ENCODE data around the gene VPS18.

Gene VPS18

GRCh38 chr15:40886586-40886985, 7.7 kb upstream of the VPS18 start:
- H3F3A ChIP-seq (ENCODE audit: insufficient read depth): no peaks in the 10 kb centered on the region
- TF ChIP-seq EZH2phosphoT487 (conservative IDR thresholded peaks at IDR 0.05; ENCODE audit: low read length) (no peak), CTCF (IDR thresholded peaks at IDR 0.05; ENCODE audit: insufficient read depth, low read length, poor library complexity, severe bottlenecking) (no peak)
- no peaks in the 10 kb centered on the region for H3K9me2 ChIP-seq (replicated peaks; ENCODE audit: insufficient read depth, low read length)
- H3K9me3 ChIP-seq (ENCODE audit: insufficient read depth, low read length): no peaks in the 10 kb centered on the region
- H3K36me3 ChIP-seq (ENCODE audit: low read length): no peaks in the 10 kb centered on the region
- no peak overlapping the region for H3K9ac ChIP-seq (ENCODE audit: low read length)
- H3K4me2 ChIP-seq (ENCODE audit: low read depth, low read length, poor library complexity, severe bottlenecking): no peak overlapping the region
- no peak overlapping the region for H2AFZ ChIP-seq (ENCODE audit: low read depth, low read length, severe bottlenecking)
- no peaks in the 10 kb centered on the region for H3K27me3 ChIP-seq (ENCODE audit: low read length)
- no peaks in the 10 kb centered on the region for H4K20me1 ChIP-seq (ENCODE audit: low read depth, low read length)
- no peak overlapping the region for H3K4me3 ChIP-seq (ENCODE audit: insufficient read depth, low read length, poor library complexity, severe bottlenecking)
- H3K79me2 ChIP-seq (ENCODE audit: insufficient read depth, low read length): no peaks in the 10 kb centered on the region
- no peak overlapping the region for H3K27ac ChIP-seq (ENCODE audit: low read depth, low read length)

- TF ChIP-seq EZH2phosphoT487 (conservative IDR thresholded peaks at IDR 0.05; ENCODE audit: low read length) (no peak), CTCF (IDR thresholded peaks at IDR 0.05; ENCODE audit: insufficient read depth, low read length, poor library complexity, severe bottlenecking) (no peak)
- no peak overlapping the region for H2AFZ ChIP-seq (ENCODE audit: low read depth, low read length, severe bottlenecking)
- no peaks in the 10 kb centered on the region for H4K20me1 ChIP-seq (ENCODE audit: low read depth, low read length)
- no peak overlapping the region for H3K4me2 ChIP-seq (ENCODE audit: low read depth, low read length, poor library complexity, severe bottlenecking)
- H3K9ac ChIP-seq (ENCODE audit: low read length): no peak overlapping the region
- 0 out of 2 replicates have a peak, but pooled peaks cover 3% of the 10 kb centered on the region for H3F3A ChIP-seq (ENCODE audit: insufficient read depth)
- H3K36me3 ChIP-seq (ENCODE audit: low read length): no peaks in the 10 kb centered on the region
- H3K27ac ChIP-seq (ENCODE audit: low read depth, low read length): no peak overlapping the region
- H3K79me2 ChIP-seq (ENCODE audit: insufficient read depth, low read length): no peaks in the 10 kb centered on the region
- H3K4me3 ChIP-seq (ENCODE audit: insufficient read depth, low read length, poor library complexity, severe bottlenecking): no peak overlapping the region
- no peaks in the 10 kb centered on the region for H3K9me2 ChIP-seq (replicated peaks; ENCODE audit: insufficient read depth, low read length)
- H3K9me3 ChIP-seq (ENCODE audit: insufficient read depth, low read length): no peaks in the 10 kb centered on the region
- no peaks in the 10 kb centered on the region for H3K27me3 ChIP-seq (ENCODE audit: low read length)
Observed at GRCh38 chr15:40889112-40889511, 5.1 kb upstream of the VPS18 start.

- no peak overlapping the region for H3K4me2 ChIP-seq (ENCODE audit: low read depth, low read length, poor library complexity, severe bottlenecking)
- no peak for TF ChIP-seq CTCF (IDR thresholded peaks at IDR 0.05; ENCODE audit: insufficient read depth, low read length, poor library complexity, severe bottlenecking)
- TF ChIP-seq EZH2phosphoT487 (conservative IDR thresholded peaks at IDR 0.05; ENCODE audit: low read length): no peak
- H3K9ac ChIP-seq (ENCODE audit: low read length): no peak overlapping the region
- no peak overlapping the region for H3K27ac ChIP-seq (ENCODE audit: low read depth, low read length)
- H3K36me3 ChIP-seq (ENCODE audit: low read length): no peaks in the 10 kb centered on the region
- peaks cover 12% of the 10 kb centered on the region; the same call in 1 of the 2 replicates for H3K79me2 ChIP-seq (ENCODE audit: insufficient read depth, low read length)
- H3K9me3 ChIP-seq (ENCODE audit: insufficient read depth, low read length): no peaks in the 10 kb centered on the region
- no peaks in the 10 kb centered on the region for H3K27me3 ChIP-seq (ENCODE audit: low read length)
- 0 out of 2 replicates have a peak, but pooled peaks cover 3% of the 10 kb centered on the region for H3F3A ChIP-seq (ENCODE audit: insufficient read depth)
- H2AFZ ChIP-seq (ENCODE audit: low read depth, low read length, severe bottlenecking): no peak overlapping the region
- H3K9me2 ChIP-seq (replicated peaks; ENCODE audit: insufficient read depth, low read length): no peaks in the 10 kb centered on the region
- no peak overlapping the region for H3K4me3 ChIP-seq (ENCODE audit: insufficient read depth, low read length, poor library complexity, severe bottlenecking)
- no peaks in the 10 kb centered on the region for H4K20me1 ChIP-seq (ENCODE audit: low read depth, low read length)
Observed at GRCh38 chr15:40891138-40891537, 3.1 kb upstream of the VPS18 start.
